NCI-H1694 treated with DMSO at 0.1 percent for 48 hours (cell line): ENCODE measurements around the gene SLC4A1AP.

Experiments used
- DNase-seq: peaks from one replicate; lab custom pipeline; 2025; lab: John Stamatoyannopoulos, UW

The SLC4A1AP gene

DNA sequence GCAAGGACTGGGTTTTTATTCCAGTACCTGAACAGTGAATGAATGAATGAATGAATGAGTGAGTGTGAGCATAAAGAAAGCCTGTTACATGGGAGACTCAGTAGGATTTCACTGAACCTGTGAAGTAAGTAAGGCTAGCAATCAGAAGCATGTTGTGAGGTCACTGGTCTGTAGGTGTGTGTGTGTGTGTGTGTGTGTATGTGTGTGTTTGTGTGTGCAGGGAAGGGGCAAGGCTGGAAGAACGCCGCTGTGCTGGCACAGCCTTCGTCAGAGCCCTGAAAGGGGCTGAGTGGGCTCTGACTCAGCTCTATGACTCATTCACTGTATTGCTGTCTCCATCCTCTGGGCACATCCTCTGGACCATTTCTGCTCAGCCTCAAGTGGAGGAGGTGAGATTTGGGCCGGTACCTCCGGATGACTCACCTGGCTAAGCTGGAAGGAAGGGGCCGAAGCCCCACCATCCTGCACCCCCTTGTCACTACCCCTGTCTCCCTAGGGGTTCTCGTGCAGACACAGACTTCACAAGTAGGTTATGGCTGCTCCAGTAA lies 56.4 kb downstream of the SLC4A1AP start:
- DNase-seq, result no peak

DNA sequence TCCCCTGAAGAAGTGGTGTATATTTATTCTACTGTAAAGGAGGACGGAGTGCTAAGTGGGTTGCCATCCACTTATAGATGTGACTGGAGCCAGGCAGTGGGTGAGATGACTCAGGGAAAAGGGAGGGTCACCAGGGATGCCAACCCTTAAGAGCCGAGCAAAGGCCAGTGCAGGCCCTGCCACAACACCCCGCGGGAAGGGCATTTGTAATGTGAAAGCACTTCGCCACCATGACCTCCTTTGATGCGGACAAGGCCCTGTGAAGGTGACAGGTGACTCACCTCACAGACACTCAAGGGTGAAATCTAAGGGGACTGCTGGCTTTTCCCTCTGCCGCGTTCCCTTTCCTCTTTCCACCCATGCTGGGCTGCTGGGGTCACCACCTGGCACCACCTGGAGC lies 57.6 kb downstream of the SLC4A1AP start:
- no peak for DNase-seq

DNA sequence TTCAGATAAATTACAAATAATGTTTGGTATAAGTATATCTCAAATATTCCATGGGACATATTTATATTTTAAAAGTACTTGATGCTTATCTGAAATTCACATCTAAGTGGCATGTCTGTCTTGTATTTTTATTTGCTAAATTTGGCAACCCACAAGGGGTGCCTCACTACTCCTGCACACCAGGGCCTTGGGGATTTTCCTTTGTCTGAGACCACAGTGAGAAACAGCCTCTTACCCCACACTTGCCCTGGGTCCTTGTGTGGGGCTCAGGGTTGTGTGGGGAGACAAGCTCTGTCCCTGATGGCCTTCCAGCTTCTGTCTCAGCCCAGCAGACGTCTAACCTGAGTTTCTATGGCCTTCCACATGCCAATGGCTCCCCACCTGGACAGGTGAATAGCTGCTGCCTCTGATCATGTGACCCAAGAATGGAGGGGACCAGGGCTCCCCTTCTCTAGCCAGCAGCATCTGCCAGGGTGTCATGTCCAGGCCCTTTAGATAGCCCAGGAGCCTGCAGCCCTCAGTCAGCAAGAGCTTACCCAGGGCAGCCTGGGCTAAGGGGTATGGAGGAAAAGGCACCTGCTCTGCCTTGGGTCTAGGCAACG lies 58.3 kb downstream of the SLC4A1AP start:
- no peak for DNase-seq

DNA sequence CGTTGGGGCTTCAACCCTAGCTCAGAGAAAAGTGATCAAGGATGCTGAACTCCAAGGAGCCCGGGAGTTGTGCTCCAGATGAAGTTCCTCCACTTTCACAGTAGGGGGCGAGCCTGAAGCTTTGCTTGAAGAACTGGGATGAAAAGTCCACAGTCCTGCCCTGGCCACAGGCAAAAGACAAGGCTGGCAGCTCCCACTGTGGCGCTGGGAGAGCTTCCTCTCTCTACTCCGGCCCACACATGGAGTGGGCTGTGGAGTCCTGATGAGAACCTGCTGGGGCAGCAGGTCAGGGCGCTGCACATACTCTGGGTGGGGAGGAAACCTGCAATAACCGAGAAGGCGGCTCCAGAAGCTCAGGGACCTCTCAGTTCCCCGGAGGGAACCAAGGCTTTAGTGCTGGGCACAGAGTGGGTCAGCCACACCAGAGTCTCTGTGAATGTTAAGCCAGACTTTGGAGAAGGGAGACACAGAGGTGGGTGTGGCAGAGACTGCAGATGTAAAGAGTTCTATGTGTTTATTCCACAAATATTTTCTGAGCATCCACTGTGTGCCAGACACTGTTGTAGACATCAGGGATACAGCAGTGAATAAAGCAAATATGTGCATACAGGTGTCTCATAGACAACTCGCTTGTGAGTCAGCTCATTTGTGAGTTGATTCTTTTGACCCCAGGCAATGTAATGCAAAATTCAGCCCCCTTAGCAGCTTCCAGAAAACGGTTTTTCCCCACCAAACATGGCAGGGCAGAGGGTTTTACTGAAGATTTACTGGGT lies 59.9 kb downstream of the SLC4A1AP start:
- DNase-seq, result peak; percentile 54

DNA sequence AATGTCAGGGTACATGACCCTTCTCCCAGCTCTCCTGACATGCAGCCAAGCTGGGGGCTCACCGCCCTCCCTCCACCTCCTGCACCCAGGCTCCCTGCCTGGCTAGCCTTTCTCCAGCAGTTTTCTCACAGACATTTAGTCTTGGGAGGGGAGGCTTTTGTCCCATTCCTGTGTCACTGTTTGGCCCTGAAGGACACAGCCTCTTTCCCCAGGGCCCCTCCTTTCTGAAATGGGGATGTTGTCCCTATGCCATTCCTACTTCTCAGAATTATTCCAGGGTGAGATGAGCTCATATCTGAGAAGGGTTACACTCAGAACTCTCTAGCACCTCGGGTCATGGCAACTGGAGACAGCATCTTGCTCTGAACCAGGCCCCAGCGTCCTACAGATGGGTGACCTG lies 60.5 kb downstream of the SLC4A1AP start:
- DNase-seq, result no peak

DNA sequence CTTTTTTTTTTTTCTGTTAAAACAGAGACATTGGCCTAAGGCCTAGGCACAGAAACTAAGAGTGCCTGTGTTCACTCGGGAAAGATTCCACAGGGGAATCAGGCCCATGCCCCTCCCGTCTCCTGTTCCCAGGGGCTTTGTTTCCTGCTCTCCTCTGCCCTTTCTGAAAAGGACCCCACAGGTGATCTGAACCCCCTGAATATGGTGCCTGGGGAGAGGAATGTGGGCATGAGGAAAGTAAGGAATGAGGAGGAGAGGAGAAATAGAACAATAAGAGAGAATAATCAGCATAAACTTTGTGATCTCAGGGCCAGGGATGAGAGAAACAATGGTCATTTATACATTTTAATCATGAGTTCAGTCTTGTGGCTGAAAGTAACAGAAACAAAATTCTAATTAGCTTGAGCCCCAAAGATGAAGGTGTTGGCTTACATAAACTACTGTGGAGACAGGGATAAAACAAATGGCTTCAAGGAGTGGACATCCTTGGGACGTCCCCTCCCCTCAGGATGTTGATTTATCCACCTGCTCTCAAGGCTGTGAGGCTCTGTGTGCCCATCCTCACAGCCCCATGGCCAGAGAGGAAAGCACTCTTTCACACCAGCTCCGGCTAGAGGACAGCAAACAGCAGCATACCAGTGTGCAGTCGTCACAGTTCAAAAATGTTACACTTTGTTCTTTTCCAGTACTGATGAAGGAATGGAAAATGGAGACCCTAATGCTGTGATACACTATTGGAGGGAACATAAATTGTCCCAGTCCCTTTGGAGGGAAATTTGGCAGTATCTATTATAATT lies 61.4 kb downstream of the SLC4A1AP start:
- DNase-seq, result no peak

DNA sequence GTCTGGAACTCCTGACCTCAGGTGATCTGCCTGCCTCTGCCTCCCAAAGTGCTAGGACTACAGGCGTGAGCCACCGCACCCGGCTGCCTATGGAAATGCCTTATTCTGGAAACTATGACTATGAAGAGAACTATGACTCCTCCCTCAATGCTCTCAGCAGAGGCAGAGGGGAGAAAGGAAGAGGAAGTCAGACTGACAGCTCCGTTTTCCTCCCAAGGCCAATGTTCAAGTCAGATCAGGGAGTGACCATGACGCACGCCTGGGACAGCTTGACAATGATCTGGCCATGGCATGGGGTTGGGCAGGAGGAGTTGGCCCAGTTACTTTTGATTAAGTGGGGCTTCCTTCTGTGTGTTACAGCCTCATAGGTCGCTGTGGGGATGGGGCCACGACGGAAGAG lies 63.6 kb downstream of the SLC4A1AP start:
- no peak for DNase-seq

DNA sequence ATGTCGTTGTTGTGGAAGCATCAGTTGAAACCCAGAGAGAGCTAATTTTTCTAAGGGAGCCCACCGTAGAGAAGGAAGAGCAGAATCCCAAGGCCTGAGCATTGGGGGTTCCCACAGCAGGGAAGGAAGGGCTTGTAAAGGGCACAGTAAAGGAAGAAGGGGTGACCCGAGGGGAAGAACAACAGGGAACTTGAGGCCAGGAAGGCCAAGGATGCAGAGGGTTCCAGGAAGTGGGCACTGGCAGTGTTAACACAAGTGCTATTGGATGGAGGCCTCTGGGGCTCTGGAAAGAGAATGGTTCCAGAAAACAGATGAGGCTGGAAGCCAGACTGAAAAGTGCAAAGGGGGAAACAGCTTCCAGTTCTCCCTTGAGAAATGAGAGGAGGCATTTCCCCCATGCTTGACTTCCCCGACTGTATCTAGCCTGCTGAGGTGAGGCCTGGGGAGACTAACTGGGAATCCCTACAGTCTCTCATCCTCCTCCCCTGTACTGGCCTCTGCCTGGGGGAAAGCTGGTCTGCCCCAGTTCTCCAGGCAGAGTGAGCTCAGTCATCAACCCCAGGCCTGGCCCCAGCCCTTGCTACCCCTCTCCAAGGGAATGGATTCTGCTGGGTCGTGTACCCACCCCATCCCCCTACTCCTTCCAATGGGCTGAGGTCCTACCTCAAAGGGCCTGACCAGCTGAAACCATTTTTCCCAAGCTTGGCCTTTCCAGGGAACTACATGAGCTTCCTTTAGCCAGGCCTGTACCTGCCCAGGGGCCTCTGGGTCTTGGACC lies 64.6 kb downstream of the SLC4A1AP start:
- no peak for DNase-seq

DNA sequence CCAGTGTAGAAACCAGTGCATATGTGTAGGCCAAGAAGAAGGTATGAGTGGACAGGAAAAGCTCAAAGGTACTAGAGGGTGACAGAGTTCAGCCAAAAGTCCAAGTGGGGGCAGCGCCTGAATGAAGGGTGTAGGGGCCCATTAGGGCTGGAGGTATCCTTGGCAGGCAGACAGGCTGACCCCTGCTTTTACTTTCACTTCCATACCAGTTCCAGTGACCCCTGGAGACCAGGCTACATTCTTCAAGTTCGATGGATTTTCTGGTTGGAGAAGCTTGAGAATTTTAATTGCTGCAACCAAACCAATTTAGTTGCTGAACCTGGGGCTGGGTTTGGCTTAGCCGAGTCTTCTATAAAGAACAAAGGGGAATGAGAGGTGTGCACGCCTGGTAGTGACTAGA lies 65.5 kb downstream of the SLC4A1AP start:
- no peak for DNase-seq

DNA sequence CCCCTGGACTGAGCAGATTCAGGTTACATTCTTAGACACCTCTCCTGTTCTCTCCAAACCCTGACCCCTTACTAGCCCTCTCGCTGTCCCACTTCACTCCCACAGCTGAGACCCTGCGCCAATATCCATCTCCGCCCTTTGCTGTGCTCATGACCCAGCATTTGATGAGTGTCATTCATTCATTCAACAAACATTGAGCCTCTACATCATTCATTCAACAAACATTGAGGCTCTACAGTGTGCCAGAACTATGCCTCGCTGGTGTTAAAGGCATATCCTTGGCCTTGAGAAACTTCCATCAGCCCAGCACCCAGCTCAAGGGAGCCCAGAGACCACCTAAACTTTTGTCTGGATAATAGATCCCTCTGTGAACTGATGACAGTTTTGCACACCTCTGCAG lies 65.9 kb downstream of the SLC4A1AP start:
- no peak for DNase-seq

DNA sequence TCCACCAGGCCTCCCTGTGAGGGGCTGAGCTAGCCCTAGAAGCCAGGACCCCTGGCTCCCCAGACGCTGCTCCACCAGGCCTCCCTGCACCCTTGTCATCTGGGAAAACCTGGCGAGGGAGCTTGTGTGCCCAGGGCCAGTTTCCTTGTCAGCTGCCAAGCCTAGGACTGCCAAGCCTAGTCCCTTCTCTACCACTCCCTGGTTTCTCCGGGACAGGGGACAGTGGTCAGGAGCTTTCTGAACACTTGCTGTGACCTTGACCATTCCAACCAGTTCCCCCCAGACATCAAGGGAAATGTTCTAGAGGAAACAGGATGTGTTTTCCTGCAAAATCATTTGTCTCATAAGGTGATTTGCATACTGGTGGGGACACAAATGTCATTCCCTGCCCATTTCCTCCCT lies 66.6 kb downstream of the SLC4A1AP start:
- no peak for DNase-seq

DNA sequence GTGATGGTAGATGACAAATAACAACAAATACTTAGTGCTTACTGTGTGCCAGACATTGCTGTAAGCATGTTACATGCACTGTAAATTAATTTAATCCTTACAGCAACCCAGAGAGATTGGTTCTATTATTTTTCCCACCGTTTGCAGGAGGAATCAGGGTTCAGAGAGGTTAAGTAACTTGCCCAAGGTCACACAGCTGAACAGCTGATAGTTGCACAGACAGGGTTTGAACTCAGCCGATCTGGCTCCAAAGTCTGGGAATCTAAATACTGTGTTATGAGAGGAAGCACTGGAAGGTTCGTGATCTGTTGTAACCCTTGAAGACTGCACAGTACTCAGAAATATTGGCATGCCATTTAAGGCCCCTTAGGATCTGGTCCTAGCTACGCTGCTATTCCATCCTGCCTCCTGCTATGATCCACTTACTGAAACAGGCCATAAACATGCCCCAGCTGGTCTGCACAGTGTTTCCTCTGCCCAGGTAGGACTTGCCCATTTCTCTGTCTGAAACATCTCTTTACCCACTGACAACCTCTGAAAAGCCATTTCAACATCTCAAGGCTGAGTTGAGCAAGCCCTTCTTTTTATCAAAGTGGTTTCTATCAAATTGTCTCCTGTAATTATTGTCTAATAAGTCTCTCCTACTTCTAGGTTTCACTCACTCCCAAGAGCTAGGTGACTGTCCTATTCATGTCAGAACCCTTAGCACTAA lies 67.4 kb downstream of the SLC4A1AP start:
- DNase-seq, result no peak

DNA sequence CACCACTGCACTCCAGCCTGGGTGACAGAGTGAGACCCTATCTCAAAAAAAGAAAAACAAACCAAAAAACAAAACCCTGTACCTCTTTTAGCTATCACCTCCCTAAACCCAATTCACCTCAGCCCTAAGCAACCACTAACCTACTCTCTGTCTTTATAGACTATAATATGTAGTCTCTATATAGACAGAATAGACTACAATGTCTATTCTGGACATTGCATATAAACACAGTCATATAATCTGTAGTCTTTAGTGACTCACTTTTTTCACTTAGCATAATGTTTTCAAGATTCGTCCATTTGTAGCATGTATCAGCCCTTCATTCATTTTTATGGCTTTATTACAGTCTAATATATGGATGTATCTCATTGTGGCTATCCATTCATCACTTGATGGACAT lies 70.6 kb downstream of the SLC4A1AP start:
- DNase-seq, result no peak

DNA sequence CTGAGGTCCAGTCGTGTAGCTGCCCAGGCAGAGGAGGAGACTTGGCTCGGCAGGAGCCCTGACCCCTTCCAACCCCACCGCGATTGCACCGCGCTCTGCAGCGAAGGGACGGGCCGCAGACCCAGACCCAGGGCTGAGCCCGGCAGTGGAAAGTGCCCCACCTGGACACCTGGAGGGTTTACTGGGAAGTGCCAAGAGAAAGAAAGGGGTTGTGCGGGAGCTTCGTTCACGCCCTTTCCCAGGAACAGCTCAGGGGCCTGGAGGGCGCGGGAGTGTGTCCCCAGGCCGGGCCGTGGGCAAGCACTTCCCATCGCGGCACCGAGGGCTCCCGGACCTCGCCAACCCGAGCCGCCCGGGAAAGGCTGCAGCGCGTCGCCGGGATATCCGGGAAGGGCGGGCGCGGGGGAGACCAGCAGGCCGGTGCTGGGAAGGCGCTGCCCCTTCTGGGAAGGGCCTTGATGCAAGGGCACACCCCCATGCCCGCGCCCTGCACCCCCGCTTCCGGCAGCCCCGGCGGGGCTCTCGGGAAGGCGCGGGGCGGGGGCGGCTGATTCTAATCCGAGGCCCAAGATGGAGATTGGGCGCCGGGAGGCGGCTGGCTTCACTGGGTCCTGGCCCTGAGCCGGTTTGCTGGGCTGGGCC lies 71.7 kb downstream of the SLC4A1AP start:
- no peak for DNase-seq

DNA sequence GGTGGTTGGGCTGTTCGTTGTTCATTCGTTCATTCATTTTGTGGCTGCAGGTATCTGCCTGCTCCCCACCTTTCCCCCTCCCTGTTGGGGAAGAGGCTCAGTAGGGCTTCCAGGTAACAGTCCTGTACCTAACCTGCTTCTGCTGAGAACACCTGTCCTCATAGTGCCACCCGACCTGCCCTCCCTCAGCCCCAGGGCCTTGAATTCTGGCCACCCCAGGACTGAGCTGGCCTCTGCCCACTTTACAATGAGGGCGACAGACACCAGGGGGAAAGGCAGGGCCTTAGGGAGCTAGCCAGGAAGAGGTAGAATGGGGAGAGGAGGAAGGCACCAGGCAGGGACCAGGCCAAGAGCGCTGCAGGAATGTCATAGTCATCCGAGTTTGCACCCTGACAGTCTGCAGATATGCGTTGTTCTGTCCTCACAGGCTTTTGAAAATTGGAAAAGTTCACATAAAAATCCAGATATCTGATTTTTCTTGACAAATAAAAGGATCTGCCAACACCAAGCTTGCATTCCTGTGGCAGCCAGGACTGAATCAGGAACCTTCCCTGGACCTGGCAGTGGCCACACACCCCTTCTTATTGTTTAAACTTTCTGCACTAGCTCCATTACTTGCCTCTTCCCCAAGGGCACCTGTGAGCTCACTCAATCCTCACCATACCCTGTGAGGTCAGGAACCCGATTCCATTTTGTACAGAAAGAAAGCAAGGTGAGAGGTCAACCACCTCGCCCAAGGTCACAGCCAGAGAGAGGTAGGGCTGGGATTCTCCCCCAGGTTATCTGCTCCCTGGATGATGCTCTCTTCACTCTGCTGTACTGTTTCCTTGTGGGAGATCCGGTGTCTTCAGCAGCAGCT lies 72.6 kb downstream of the SLC4A1AP start:
- no peak for DNase-seq

DNA sequence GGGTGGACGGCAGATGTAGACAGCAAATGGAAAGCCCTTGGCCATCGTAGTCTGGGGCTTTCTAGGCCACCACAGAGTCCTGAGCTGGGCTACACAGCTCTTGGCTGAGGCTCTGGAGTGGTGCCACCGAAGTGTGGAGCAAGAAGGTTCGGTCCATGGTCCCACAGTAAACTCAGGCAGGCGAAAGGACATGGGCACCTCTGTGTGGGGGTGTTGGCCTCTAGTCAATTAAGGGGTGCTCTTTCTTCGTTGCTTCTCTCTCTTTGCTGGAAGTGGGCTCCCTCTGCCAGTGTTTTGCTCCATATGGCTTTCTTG lies 73.2 kb downstream of the SLC4A1AP start:
- DNase-seq, result no peak

DNA sequence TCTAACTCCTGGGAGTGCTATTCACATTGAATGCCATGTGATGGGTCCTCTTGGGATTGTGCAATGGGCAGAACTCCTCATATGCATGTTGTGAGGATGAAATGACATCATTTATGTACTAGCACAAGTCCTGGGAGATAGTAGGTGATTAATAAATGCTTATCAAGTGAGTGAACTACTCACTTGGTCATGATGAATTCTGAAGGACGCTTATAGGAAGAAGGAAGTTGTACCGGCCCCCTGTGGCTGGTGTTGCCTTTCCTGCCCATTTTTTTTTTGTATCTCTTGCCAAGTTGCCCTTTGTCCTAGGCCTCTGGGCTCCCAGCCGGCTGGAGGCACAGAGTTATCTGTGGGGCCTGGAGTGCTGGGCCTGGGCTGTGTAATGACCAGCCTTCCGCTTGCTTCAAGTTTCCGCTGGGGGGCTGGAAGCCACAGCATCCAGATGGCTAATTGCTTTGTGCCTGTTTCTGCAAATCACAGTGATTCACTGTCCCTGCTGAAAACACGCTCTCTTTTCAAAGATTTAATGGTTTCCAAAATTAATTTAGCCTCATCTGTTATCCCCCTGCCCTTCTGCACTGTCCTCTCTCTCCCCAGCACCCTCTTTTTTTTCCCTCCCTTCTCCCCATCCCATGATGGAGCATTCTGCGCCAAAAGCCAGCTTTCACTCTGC lies 74.1 kb downstream of the SLC4A1AP start:
- no peak for DNase-seq

DNA sequence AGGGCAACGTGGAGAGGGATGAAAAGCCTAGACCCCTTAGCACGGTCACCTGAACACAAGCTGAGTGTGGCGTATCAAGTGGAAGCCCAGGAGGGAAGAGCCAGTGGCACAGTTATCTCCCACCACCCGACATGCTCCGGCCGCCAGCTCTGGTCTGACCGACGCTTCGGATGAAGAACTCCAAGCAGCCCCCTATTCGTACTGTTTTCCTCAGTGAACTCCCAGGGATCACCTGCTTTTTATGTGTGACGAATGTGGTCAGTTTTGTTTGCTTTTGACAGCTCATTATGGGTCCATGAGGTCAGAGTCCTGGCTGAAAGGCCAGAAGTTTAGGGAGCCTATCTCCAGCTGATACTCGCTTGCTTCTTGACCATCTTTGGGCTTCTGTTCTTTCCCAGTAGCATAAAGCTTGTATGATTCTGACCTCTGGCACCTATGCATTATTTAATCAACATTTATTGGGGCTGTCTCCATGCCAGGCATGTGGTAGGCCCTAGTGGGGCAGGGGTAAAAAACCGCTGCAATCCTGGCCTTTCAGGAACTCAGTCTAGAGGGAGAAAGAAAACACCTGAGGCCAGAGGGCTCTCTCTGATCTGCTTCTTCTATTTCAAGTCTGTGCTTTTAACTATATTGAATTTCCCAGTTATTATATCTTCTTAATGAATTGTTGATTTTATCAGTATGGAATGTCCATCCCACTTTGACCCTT lies 74.8 kb downstream of the SLC4A1AP start:
- DNase-seq, result no peak

DNA sequence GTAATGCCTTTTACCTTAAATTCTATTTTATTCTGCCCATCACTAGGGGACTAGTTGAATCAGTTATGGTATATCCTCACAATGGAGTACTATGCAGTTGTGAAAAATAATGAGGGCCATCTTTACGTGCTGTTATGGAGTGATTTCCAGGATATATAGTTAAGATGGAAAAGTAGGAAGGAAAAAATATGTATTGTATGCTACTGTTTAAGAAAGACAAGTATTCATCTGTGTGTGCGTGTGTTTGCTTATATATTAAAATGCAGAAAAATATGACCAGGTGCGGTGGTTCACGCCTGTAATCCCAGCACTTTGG lies 75.3 kb downstream of the SLC4A1AP start:
- DNase-seq, result no peak
